Ascending aorta (tissue), 2 donors: ENCODE data around the gene NLRP12. TPM values are rescaled to one million over a fixed set of nuclear protein-coding genes. Genes with fewer than 3 reads are reported as not detected.
"Not testable (repeated sequence)": the region's sequence is repeated elsewhere in the genome, so short reads cannot be mapped to it uniquely, and the experiment has no call there.

Source experiments
- DNase-seq, 2 donors: peaks; one replicate each; pipeline ENCODE4 v3.0.0-alpha.2; 2019; ENCODE audit warnings: low spot score in 2 of 2
- H3K27ac ChIP-seq, 2 donors: fragments of 200-600 bp; sonication (generic); one replicate each; pipeline ENCODE4 v1.5.1; 2016 to 2017; ENCODE audit warnings: mild to moderate bottlenecking in 1 of 2
- H3K27me3 ChIP-seq: fragments of 200-600 bp; sonication (generic); one replicate; pipeline ENCODE4 v1.5.1; 2017
- H3K36me3 ChIP-seq, 2 donors: fragments of 200-600 bp; sonication (generic); one replicate each; pipeline ENCODE4 v1.5.1; 2016
- H3K4me1 ChIP-seq, 2 donors: fragments of 200-600 bp; sonication (generic); one replicate each; pipeline ENCODE4 v1.5.1; 2016 to 2017; ENCODE audit warnings: mild to moderate bottlenecking in 1 of 2
- H3K4me3 ChIP-seq, 2 donors: fragments of 200-600 bp; sonication (generic); one replicate each; pipeline ENCODE4 v1.5.1; 2016 to 2017; ENCODE audit warnings: mild to moderate bottlenecking in 1 of 2
- H3K9me3 ChIP-seq, 2 donors: fragments of 200-600 bp; sonication (generic); one replicate each; pipeline ENCODE4 v1.5.1; 2016
- intact Hi-C: fragments of 100-400 bp; cut with DNase I; formaldehyde crosslinking; loops from one replicate; pipeline ENCODE4 v1.15.1; 2023
- total RNA-seq: library from RNA; depleted of rRNA; stranded (reverse); fragments of >200 nt; gene quantifications from one replicate; pipeline ENCODE4 v1.1.0, GENCODE V29; 2016
- TF ChIP-seq, protein P1 (sequence below), 3 experiments: fragments of 200-600 bp in 2 of 3; fragments of 450-650 bp in 1 of 3; sonication (generic) in 2 of 3; IDR thresholded peaks; one replicate each; pipeline ENCODE4 v1.5.1; 2016 to 2019; ENCODE audit warnings: antibody characterized with exemption in 3 of 3, mild to moderate bottlenecking in 1 of 3, moderate library complexity in 1 of 3

NLRP12 gene
- total RNA-seq, 1 donor from 2014 or later, result not detected

DNA sequence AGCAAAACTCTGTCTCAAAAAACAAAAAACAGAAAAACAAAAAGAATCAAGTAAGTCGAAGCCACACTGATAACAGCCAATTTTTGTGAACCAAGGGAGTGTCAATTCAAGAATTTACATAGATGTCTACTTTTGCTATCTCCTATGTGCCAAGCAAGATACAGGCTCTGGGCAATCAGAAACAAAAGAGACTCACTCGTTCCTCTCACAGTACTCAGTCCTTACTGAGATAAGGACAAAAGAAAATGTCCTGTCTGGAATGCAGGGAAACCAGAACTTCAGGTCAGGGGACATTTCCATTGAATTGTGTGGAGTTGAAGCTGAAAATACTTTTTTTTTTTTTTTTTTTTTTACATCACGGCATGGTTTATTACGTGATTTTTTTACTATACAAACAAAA is 53.0 kb downstream of the NLRP12 start:
- TF ChIP-seq, protein P1, sequence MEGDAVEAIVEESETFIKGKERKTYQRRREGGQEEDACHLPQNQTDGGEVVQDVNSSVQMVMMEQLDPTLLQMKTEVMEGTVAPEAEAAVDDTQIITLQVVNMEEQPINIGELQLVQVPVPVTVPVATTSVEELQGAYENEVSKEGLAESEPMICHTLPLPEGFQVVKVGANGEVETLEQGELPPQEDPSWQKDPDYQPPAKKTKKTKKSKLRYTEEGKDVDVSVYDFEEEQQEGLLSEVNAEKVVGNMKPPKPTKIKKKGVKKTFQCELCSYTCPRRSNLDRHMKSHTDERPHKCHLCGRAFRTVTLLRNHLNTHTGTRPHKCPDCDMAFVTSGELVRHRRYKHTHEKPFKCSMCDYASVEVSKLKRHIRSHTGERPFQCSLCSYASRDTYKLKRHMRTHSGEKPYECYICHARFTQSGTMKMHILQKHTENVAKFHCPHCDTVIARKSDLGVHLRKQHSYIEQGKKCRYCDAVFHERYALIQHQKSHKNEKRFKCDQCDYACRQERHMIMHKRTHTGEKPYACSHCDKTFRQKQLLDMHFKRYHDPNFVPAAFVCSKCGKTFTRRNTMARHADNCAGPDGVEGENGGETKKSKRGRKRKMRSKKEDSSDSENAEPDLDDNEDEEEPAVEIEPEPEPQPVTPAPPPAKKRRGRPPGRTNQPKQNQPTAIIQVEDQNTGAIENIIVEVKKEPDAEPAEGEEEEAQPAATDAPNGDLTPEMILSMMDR (IDR thresholded peaks at IDR 0.05), result no peak
- no peaks in the 10 kb centered on the region for H3K36me3 ChIP-seq

GRCh38 chr19:53769696-53770309 is 54.3 kb downstream of the NLRP12 start:
- H3K27ac ChIP-seq, H3K36me3 ChIP-seq, H3K4me1 ChIP-seq, H3K9me3 ChIP-seq, DNase-seq, H3K27me3 ChIP-seq, intact Hi-C loops, H3K4me3 ChIP-seq: not testable (repeated sequence)

More for the DNA sequence above, 53.0 kb downstream of the NLRP12 start:
- DNase-seq, result no peak
- intact Hi-C loops, result no loop called here
- Histone ChIP-seq H3K27me3 (no peaks in the 10 kb centered on the region), H3K27ac (no peak overlapping the region), H3K9me3 (no peaks in the 10 kb centered on the region), H3K4me3 (no peak overlapping the region), H3K4me1 (no peaks in the 10 kb centered on the region)

DNA sequence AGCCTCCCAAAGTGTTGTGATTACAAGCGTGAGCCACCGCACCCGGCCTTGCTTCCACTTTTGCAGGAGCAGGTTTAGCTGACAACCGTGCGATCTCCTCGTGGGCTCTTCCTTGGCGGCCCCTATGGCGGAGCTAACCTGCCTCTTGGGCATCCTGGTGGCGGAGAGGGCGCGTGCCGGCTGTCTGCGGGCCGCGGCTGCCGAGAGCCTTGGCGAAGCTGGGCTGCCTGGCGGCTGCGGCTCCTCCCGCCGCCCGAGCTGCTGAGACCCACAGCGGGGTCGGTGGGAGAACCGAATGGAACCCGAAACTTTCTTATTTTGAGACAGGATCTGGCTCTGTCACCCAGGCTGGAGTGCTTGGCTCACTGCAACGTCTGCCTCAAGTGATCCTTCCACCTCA is 55.7 kb downstream of the NLRP12 start:
- Histone ChIP-seq H3K27me3 (no peaks in the 10 kb centered on the region), H3K27ac (no peak overlapping the region), H3K9me3 (no peaks in the 10 kb centered on the region), H3K36me3 (no peaks in the 10 kb centered on the region), H3K4me3 (no peak overlapping the region), H3K4me1 (no peaks in the 10 kb centered on the region)
- intact Hi-C loops, result no loop called here
- no peak for DNase-seq
- TF ChIP-seq, protein P1 (IDR thresholded peaks at IDR 0.05), result no peak

DNA sequence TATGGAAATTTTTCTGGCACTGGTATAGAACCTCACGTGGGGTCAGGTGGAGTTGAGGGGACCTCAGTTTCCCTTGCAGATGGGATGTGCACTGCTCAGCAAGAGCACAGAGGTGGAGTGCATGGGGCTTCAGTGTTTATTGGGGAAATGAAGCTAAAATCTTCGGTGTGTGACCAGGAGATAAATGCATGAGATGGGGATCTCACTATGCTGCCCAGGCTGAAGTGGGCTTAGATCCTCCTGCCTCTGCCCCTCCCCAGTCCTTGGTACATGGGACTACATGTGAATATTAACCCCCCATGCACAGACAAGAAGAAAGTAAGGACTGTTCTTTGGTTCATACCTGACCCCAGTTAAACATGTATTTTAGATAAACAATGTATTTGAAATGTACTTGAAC is 65.1 kb downstream of the NLRP12 start:
- H3K9me3 ChIP-seq, intact Hi-C loops, H3K36me3 ChIP-seq, H3K27ac ChIP-seq, H3K4me1 ChIP-seq, DNase-seq, H3K4me3 ChIP-seq, H3K27me3 ChIP-seq: not testable (repeated sequence)

Other genes with a start within 250 kb of the NLRP12 start
- gene DPRX, start 192.3 kb downstream of the NLRP12 start, total RNA-seq, result not detected
- gene MYADM, start 43.6 kb upstream of the NLRP12 start, total RNA-seq, result 422 TPM
- not detected for gene PRKCG, start 57.9 kb upstream of the NLRP12 start, total RNA-seq
- not detected for gene CACNG7, start 85.0 kb upstream of the NLRP12 start, total RNA-seq
- gene CACNG8, start 138.6 kb upstream of the NLRP12 start, total RNA-seq, result 0.32 TPM
- not detected for gene CACNG6, start 167.3 kb upstream of the NLRP12 start, total RNA-seq
- not detected for gene VSTM1, start 239.6 kb upstream of the NLRP12 start, total RNA-seq